ENCODE results near the gene LNPEP.
"Not testable (repeated sequence)": the region's sequence is repeated elsewhere in the genome, so short reads cannot be mapped to it uniquely, and the experiment has no call there.

LNPEP gene

DNA sequence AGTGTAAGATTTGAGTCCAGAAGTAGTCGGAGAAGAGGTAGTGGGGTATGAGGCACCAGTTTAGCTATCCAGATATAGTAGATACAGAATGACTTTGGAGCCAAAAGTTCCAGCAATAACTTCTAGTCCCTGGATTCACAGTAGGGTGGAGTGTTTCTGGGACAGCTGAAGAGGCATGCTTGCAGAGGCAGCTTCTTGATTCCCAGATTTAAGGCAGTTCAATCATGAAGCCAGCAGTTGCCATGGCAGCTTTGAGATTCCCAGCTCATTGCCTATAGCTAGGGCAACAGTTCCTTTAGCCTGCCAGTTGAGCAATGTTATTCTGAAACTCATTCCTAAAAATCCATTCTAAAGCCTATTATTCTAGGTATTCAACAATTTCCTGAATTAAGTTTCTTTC lies 127.4 kb downstream of the LNPEP start:
- DNase-seq (ENCODE audit: low spot score), result no peak

DNA sequence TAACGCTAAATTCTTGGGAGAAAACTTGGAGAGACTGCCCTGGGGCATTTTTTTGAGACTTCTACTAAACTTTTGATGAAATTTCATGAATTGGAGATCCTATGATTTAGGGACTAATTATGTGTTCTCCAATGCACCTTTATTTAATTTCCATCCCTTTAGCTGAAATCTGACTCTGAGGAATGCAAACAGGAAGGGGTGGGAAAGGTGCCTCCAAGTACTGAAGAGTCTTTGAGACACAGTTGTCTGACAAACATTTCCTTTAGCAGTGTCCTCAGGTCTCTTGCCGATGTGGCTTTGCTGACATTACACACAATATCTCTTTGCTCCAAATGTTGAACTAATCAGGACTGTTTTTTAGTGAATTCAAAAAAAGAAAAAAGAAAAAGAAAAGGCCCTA lies 129.6 kb downstream of the LNPEP start:
- DNase-seq (ENCODE audit: low spot score), result no peak

DNA sequence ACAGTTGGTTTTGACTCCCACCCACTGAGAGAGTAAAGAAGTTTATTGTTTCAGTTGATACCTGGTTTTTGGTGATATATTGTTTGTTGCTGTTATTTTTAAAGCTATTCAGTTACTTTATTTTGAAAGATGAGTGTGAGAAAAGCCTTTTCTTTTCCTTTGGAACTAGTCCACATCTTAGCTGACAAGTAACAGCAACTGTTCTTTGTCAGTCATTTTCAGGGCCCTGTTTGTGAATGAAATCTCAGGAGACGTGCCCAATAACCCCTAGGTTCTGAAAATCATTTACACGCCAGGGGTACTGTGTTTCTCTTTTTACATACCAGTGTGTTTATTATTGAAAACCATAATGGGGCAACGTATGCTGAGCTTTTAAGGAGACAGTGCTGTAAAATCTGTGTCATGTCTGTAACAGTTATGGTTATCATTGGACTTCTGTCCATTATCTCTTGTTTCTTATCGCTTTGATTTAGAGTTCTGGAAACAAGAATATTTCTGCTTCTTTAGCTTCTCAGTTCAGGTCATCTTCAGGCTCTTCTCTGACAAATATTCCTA lies 131.5 kb downstream of the LNPEP start:
- no peak for DNase-seq (ENCODE audit: low spot score)

DNA sequence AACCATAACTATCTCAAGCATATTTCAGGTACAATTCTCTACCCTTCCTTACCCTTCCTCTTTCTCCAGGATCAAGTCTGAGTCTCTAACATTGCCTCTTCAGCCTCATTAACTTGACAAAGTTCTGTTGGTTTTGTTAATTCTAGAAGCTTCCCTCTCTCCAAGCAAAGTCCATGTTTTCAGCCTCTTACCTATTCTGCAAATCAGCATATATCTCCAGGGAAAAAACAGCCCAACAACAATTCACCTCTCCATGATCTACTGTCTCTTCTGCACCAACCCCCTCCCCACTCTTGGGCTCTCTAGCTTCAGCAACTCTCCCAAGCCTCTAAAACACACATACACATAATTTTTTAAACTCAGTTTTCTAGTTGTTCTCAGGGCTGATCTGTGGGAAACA lies 134.4 kb downstream of the LNPEP start:
- no peak for DNase-seq (ENCODE audit: low spot score)

- no peak for DNase-seq (ENCODE audit: low spot score)
These were observed 135.2 kb downstream of the LNPEP start for GRCh38 chr5:97071101-97071500.

DNA sequence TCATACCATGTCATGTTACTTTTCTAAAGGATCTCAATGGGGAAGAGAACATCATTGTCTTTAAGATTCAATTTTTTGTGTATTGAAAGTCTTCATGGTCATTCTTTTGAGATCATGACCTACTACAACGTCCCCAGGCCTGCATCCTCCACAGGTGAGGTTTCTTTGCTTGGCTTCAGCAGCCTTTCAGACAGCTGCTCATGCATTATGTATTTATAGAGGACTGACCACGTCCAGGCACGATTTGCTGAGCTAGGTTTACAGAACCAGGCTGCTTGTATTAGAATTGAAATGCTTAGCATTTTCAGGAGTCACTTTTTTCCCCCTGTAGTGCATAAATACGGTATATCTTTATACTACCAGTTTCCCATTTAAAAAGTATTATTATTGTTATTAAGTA lies 136.1 kb downstream of the LNPEP start:
- no peak for DNase-seq (ENCODE audit: low spot score)

GRCh38 chr5:97072696-97073095 lies 136.8 kb downstream of the LNPEP start:
- no peak for DNase-seq (ENCODE audit: low spot score)

GRCh38 chr5:97073420-97073819 lies 137.5 kb downstream of the LNPEP start:
- DNase-seq (ENCODE audit: low spot score), result no peak

DNA sequence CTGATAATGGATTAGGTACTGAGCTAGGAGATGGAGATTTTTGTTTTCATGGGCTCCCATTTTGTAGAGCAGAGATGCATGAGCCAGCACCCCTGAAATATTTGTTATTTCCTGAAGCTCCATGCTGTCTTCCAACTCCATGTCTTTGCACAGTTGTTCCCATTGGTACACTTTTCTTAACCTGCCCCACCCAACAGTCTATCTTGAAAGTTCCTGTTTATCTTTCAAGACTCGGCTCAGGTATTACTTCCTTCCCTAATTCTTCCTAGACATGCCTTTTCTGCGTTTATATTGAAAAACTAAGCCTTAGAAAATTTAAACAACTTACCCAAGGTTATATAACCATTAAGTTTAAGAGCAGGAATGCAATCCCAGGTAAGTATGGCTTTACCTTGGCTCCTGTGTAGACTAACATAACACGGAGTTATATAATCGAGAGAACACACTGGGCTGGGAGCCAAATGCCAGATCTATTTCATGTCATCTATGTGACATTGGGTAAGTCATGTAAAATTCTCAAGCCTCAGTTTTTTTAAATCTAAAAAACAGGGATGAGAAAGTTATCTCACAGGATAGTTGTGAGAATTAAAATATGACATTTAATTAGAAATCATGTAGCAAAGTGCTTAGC lies 139.1 kb downstream of the LNPEP start:
- no peak for DNase-seq (ENCODE audit: low spot score)

DNA sequence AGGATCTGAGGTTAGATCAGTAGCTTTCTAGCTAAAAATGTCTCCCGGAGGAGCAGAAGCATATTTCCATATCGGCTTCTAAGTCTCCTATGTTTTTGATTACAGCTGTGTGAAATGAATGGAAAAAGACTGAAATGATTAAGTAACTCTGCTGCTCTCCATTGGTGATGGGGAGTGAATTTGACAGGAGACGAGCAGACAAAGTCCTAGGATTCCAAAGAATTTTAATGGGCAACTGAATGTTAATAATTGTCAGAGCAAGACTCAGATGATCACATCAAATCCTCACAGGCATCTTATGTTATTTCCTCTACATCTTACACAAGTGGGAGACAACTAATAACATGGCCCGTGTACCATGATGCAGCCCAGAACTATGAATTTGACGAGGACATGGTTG lies 139.8 kb downstream of the LNPEP start:
- DNase-seq (ENCODE audit: low spot score), result no peak

- DNase-seq (ENCODE audit: low spot score), result no peak
These were observed 140.2 kb downstream of the LNPEP start for GRCh38 chr5:97076098-97076497.

DNA sequence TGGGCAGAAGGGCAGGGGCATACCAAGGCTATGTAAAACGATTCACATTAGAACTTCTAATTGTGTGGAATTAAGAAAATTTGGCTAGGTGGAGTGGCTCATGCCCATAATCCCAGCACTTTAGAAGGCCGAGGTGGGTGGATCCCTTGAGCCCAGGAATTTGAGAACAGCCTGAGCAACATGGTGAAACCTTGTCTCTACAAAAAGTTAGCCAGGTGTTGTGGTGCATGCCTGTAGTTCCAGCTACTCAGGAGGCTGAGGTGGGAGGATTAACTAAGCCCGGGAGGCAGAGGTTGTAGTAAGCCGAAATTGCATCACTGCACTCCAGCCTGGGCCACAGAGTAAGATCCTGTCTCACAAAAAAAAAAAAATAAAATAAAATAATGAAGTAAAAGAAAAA lies 141.4 kb downstream of the LNPEP start:
- DNase-seq (ENCODE audit: low spot score), result no peak

GRCh38 chr5:97078958-97079743 lies 143.3 kb downstream of the LNPEP start:
- DNase-seq (ENCODE audit: low spot score), result no peak

DNA sequence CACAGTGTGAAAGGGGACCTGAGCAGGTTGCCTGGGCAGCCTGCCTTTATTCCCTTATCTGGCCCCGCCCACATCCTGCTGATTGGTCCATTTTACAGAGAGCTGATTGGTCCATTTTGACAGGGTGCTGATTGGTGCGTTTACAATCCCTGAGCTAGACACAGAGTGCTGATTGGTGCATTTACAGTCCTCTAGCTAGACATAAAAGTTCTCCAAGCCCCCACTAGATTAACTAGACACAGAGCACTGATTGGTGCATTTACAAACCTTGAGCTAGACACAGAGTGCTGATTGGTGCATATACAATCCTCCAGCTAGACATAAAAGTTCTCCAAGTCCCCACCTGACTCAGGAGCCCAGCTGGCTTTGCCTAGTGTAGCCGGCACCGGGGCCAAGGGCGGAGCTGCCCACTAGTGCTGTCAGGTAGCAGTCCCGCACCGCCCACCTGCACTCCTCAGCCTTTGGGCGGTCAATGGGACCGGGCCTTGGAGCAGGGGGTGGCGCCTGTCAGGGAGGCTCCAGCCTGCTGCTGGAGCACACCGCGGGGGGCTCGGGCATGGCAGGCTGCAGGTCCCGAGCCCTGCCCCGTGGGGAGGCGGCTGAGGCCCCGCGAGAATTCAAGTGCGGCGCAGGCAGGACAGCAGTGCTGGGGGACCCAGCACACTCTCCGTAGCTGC lies 149.0 kb downstream of the LNPEP start:
- not testable (repeated sequence) for DNase-seq (ENCODE audit: low spot score)

GRCh38 chr5:97085459-97086181 lies 149.7 kb downstream of the LNPEP start:
- DNase-seq (ENCODE audit: low spot score), result no peak

Measured in HuH-7 (cell line).